ENCODE measurements around the gene WDR5B. TPM values are rescaled to one million over a fixed set of nuclear protein-coding genes. Genes with fewer than 3 reads are reported as not detected.
A peak's percentile ranks its signal among the peaks of the same experiment; 100 is the strongest.

WDR5B gene
- 1.8 TPM for total RNA-seq

GRCh38 chr3:122415762-122416654 lies at the start of gene WDR5B:
Gene WDR5B (minus strand): TSS chr3:122416062. CDS start chr3:122415528, 534 bp downstream.
- no peak for TF ChIP-seq CTCF (IDR thresholded peaks at IDR 0.05)
- Histone ChIP-seq H3K4me1 (peaks cover 8 to 16% of the 10 kb centered on the region in 2 donors), H3K27ac (peak within 1 kb of the TSS; percentile 91 to 94), H3K9me3 (no peaks in the 10 kb centered on the region), H3K36me3 (peaks cover 0 to under 1% of the 10 kb centered on the region in 2 donors), H3K4me3 (peak within 1 kb of the TSS; percentile 84 to 94), H3K27me3 (no peaks in the 10 kb centered on the region)
- peak; percentile 86 to 98 for DNase-seq (ENCODE audit: low spot score in 2 of 2)
- intact Hi-C loops (cut with DNase I), result loop anchor here (1.0 to 10.0 kb wide), 5 partner anchors 32 to 667 kb away; partner anchors contain the start of genes DTX3L, FAM162A, GOLGB1 and HSPBAP1

- TF ChIP-seq CTCF (IDR thresholded peaks at IDR 0.05), result no peak
- Histone ChIP-seq H3K27ac (no peak overlapping the region), H3K9me3 (no peaks in the 10 kb centered on the region), H3K4me3 (no peak overlapping the region), H3K4me1 (no peaks in the 10 kb centered on the region), H3K36me3 (peaks cover 26 to 38% of the 10 kb centered on the region in 2 donors), H3K27me3 (no peaks in the 10 kb centered on the region)
- no peak for DNase-seq (ENCODE audit: low spot score in 2 of 2)
- intact Hi-C loops (cut with DNase I), result no loop called here
Observed at GRCh38 chr3:122464659-122465058, 48.8 kb upstream of the WDR5B start.

GRCh38 chr3:122462406-122462805 lies 46.5 kb upstream of the WDR5B start:
- DNase-seq (ENCODE audit: low spot score in 2 of 2), result no peak
- peaks cover 37 to 46% of the 10 kb centered on the region in 2 donors for H3K36me3 ChIP-seq
- H3K4me3 ChIP-seq, result no peak overlapping the region
- TF ChIP-seq CTCF (IDR thresholded peaks at IDR 0.05), result no peak
- no peak overlapping the region for H3K27ac ChIP-seq
- intact Hi-C loops (cut with DNase I), result no loop called here
- no peaks in the 10 kb centered on the region for H3K4me1 ChIP-seq
- H3K27me3 ChIP-seq, result no peaks in the 10 kb centered on the region
- no peaks in the 10 kb centered on the region for H3K9me3 ChIP-seq

- TF ChIP-seq CTCF (IDR thresholded peaks at IDR 0.05), result no peak
- Histone ChIP-seq H3K27ac (no peak overlapping the region), H3K4me1 (no peaks in the 10 kb centered on the region), H3K36me3 (peaks cover 42 to 46% of the 10 kb centered on the region in 2 donors), H3K27me3 (no peaks in the 10 kb centered on the region), H3K9me3 (no peaks in the 10 kb centered on the region), H3K4me3 (no peak overlapping the region)
- intact Hi-C loops (cut with DNase I), result no loop called here
- no peak for DNase-seq (ENCODE audit: low spot score in 2 of 2)
Observed at GRCh38 chr3:122461806-122462205, 45.9 kb upstream of the WDR5B start.

- no peak for DNase-seq (ENCODE audit: low spot score in 2 of 2)
- intact Hi-C loops (cut with DNase I), result loop anchor here (1.0 to 5.0 kb wide), 2 partner anchors 55 to 223 kb away; partner anchors contain the start of genes KPNA1 and PARP14
- Histone ChIP-seq H3K36me3 (peaks cover 38 to 42% of the 10 kb centered on the region in 2 donors), H3K9me3 (no peaks in the 10 kb centered on the region), H3K27ac (no peak overlapping the region), H3K4me1 (no peaks in the 10 kb centered on the region), H3K27me3 (no peaks in the 10 kb centered on the region), H3K4me3 (no peak overlapping the region)
- peak in 2 of 3 experiments; percentile 19 to 40 for TF ChIP-seq CTCF (IDR thresholded peaks at IDR 0.05)
Observed at GRCh38 chr3:122458992-122459391, 43.1 kb upstream of the WDR5B start.
